HTR-8/SVneo (cell line): ENCODE results near the gene ZBTB44.

Experiments
- DNase-seq: peaks from one replicate; pipeline ENCODE4 v3.0.0; 2011; ENCODE audit warnings: low spot score, mixed read lengths; ENCODE audit not compliant: insufficient read length
- FAIRE-seq: peaks from 2 replicates; lab custom pipeline; 2011; peaks lifted over from hg19 to GRCh38; lab: Jason Lieb, UNC

ZBTB44 gene

DNA sequence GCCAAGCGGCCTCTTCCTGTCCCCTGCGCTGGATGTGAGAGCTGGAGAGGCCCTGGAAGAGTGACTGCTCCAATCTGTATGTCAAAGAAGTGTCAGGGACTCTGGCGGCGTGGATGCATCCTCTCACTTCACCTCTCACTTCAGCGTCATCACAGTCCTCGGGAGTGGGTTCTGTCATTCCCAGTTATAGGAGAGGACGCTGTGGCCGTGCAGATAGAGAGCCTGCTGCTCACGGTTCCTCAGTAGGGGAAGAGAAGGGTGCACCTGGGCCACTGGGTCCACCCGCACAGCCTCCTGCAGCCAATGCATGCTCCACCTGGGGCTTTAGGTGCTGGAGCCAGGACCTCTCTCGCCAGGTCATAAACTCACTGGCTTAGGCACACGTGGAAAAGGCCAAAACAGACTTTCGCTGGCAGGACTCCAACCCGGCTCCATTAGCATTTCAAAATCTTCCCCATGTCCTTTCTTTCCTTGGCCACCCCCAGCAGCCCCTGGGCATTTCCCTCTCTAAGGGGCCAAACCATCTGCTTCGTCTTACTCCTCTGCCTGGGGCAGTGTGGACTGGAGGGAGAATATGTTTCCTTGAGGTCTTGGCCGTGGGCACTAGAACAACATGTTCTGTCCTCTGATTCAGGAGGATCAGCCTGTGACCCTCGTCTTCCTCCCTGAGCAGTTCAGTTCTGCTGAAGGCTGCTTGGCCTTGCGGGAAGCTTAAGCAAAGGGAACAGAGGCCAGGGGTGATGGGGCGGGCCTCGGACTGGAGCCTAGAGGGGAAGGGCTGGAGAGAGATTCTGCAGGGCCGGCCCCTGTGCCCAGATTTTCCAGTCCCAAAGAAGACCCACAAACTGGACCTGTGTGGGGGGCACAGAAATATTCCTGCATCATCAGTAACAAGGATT lies 97.3 kb downstream of the ZBTB44 start:
- DNase-seq (no peak), FAIRE-seq (no peak)

DNA sequence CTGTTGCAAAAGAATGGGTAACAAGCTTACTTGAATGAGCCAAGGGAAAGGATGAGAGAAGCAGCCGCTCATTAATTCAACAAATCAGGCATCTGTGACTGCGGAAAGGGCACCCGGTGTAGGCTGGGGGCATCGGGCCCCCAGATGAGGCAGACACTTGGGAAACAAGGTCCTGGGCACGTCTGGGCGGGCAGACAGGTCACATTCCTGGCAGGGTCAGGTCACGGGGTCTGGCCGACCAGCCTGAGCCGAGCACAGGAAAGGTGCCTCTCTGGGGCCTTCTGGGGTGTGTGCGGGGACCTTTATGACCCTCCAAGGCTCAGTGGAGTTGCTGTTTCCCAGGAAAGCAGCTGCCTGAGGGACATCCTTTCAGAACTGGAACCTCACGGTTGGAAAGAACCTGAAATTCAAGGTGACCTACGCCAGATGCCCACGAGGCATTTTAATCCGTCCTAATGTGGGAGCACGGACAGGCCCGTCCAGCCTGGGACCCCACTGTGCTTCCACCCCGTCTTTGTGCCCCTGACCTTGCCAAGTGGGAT lies 98.1 kb downstream of the ZBTB44 start:
- DNase-seq = no peak
- FAIRE-seq = no peak

DNA sequence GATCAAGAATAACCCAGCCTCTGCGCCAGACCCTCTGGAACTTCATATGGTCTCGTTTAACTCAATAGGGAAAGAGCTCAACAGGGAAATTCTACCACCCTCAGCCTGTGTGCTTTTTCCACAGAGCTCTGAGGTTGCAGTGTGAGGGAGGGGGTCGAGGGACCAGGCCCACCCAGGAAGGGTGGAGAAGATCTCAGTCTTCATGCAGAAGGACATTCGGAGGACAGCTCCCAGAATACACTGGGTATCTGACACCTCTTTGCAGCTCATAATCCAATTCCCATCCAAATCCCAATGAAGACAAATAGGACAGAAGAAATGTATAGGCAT lies 98.5 kb downstream of the ZBTB44 start:
- FAIRE-seq (no peak), DNase-seq (no peak)

DNA sequence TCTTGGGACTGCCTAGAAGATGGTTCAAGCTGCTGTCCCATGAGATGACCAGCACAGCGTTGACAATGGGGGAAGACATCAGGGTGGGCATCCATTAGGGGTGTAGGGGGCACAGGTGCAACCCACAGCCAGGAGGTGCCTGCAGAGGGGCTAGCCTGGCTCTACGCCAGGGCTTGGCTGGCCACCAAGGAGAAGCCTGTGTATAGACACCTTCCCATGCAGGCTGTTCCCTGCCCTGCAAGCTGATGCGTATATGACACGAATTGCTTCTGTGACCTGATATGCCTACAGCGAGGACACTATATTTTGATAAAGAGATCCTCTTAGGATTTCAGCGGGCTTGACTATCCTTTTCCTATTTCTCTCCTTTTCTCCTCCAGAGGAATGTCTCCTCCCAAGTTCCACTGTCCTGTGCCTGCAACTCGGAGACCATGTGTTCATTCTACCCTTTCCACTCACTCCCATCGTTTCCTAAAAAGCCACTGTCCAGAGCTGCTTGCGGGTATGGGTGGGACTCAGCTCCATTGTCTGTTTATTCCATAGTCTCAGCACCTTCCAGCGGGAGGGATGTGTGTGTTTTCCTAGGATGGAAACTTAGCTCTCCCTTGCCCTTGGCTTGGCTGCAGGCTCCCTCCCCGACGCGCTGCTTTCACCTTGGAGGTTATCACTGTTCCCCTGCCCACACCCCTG lies 99.0 kb downstream of the ZBTB44 start:
- no peak for DNase-seq
- no peak for FAIRE-seq

DNA sequence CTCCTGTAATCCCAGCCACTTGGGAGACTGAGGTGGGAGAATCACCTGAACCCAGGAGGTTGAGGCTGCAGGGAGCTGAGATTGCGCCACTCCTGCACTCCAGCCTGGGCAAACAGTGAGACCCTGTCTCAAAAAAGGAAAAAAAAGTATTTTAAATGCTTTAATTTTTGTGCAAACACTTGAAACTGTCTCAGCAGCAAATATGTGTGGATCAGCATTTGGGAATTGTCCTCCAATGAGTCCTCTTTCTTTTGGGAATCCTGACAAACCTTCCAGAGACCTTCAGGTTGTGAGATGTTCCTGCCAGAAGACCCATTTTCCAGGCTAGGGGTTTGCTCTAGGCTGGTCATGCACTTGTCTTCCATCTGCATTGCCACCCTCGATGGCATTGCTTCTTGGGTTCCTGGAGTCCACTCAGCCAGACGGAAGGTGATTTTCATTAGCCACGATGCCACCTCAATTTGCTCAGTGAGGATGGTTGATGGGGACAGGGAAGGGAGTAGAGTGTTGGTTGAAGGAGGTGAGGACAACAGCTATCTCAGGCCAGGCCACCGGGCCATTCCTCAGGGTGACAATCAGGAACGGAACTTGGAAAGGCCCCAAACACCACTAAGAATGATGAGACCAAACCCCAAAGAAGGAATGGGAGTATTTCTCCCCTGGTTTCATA lies 99.7 kb downstream of the ZBTB44 start:
- DNase-seq = no peak
- FAIRE-seq = no peak

DNA sequence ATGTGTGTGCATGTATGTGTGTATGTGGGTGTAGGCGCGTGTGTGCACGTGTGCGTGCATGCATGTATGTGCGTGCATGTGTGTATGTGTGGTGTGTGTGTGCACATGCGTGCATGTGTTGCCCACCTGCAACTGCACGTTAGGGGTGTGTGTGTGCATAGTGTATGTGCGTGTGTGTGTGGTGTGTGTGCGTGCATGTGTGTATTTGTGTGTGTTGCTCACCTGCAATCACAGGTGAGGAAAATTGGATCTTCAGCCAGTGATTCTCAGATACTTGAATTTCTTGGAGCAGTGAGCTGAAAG lies 100.8 kb downstream of the ZBTB44 start:
- peak; percentile 87 for FAIRE-seq
- DNase-seq = no peak

DNA sequence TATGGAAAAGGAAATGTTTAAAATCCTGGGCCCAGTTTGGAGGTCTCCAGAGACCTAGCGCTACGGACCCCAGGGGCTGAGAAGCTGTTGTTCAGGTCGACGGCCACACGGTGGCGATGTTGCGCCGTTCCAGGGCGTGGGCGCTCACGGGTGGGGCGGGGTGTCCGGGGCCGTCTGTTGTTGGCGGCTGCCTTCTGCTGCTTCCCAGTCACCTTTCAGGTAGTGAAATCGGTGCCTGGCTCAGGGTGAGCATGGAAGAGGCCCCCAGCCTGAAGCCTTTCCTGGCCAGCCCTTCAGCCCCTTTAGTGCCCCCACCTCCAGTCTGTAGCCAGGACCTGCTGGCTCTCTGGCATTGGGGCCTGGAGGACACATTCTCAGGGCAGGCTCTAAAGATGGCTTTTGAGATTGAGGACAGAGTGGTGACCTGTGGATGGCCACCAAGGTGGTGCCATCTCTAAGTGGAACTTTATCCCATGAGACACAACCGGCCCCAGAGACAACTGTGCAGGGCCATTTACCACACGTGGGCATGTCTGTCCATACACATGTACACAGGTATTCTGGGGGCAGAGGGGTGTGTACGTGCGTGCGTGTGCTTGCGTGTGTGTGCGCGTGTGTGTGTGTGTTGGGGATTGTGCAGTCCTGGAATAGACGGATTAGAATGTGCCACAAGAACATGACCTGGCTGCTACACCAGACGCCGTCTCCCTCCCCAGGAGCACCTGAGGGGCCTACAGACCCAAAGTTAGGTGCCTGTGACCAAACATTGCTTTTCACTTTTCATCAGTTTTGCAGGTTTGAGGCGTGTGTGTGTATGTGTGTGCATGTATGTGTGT lies 101.4 kb downstream of the ZBTB44 start:
- FAIRE-seq = no peak
- DNase-seq = peak; percentile 55

DNA sequence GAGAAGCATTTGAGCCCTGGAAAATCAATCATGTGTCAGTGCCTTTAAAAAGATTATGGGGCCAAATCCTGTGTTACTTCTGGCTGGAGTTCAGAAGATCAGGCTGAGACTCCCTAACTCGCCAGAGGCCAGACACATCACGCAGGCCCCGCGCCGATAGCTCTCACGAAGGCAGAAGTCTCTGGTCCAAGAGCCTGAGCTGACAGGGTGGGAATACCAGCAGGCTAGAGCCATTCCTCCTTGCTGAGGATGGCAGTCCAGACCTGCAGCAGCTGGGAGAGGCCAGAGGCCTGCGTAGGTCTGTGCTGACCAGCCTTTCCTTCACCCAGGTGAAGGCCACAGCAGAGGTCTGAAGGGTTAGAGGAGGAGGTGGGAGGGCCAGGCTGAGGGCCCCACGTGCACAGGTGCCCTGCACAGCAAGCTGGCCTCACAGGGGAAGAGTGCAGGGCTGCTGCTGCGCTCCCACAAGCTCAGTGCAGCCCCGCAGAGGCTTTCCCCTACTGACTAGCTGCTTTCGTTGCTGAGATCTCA lies 102.2 kb downstream of the ZBTB44 start:
- no peak for DNase-seq
- FAIRE-seq = no peak

DNA sequence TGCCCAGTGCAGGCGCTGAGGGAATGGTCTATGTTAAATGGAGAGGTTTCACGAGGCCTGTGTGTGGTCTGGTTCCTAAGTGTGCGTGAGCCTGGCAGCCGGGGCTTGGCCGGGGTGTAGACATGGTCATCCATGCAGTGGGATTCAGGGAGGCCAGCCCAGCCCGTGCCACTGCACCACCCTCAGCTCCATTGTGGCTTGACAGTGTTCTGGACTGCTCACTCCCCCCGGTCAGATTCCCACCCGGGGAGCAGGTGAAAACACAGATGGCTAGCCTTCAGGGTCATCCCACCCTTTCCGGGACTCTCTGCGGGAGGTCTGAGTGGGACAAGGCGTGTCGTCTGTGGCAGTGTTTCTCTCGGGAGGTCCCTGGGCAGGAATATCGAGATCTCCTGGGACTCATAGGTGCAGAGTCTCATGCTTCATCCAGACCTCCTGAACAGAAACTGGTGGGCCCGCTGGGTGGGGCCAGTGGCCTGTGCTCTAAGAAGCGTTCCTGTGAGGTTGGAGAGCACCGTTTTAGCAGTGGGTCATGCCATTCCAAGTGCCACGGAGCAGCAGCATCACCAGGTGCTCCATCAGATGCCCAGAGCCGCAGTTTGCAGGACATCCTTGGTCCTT lies 102.8 kb downstream of the ZBTB44 start:
- DNase-seq (no peak), FAIRE-seq (no peak)

DNA sequence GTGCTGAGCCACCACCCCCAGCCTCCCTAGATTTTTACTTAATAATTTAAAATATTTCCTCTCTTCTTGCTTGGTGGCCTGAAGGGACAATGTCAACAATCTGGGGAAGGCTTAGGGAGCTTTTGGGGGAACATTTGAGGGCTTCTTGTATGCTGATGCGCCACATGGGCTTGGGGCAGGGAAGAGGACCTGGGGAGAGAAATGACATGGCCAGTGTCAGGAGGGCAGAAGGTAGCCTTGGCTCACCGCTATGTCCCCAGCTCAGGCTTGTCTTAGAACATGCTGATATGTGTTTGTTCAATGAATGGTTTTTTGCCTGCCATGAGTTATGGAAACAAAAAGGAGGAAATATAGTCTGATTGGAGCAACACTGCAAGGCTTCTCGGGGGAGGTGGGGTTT lies 103.6 kb downstream of the ZBTB44 start:
- no peak for DNase-seq
- FAIRE-seq = no peak

DNA sequence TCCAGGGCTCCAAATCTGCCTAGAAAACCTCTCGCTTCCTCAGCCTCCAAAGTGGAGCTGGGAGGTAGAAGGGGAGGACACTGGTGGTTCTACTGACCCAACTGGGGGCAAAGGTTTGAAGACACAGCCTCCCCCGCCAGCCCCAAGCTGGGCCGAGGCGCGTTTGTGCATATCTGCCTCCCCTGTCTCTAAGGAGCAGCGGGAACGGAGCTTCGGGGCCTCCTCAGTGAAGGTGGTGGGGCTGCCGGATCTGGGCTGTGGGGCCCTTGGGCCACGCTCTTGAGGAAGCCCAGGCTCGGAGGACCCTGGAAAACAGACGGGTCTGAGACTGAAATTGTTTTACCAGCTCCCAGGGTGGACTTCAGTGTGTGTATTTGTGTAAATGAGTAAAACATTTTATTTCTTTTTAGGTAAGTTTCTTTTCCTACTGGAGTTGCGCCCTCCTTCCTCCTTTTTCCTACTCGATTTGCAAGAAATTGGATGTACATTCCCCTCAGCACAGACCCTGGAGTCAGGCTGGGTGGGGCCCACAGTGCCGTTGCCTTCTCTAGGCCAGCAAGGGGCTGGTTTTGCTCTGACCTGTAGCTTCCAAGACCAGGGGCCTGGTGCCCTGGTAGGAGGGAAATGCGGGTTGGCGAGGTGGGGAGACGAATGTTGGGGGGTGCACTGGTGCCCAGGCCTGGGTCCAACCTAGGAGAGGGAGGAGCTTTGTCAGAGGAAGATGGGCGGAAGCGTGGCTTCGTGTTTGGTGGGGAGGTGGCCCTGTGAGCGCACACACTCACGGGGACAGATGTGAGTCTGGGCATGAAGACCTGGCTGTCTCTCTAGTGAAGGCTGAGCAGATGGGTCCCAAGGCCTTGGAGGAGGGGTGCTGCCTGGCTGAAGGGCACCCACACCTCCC lies 104.5 kb downstream of the ZBTB44 start:
- DNase-seq (no peak), FAIRE-seq (no peak)

DNA sequence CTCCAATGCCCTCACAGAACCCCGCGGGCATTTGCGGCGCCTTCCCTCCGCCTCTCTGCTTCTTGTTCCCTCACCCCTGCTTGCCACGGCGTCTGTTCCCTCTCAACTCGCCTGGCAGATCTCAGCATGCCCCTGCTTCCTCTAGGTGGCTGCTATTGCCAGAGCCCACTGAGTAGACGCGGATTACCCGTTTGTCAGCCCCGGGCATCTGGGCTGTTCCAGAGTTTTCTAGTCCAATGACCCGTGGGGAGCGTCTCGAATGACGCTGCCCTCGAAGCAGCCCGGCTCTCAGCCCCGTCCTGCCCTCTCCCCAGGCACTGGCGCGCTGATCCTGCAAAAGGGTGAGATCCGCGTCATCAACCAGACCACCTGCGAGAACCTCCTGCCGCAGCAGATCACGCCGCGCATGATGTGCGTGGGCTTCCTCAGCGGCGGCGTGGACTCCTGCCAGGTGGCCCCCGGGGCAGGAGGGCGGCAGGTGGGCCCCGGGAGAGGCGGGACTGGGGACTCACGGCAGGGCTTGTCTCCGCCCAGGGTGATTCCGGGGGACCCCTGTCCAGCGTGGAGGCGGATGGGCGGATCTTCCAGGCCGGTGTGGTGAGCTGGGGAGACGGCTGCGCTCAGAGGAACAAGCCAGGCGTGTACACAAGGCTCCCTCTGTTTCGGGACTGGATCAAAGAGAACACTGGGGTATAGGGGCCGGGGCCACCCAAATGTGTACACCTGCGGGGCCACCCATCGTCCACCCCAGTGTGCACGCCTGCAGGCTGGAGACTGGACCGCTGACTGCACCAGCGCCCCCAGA lies 105.4 kb downstream of the ZBTB44 start:
- no peak for DNase-seq
- no peak for FAIRE-seq

DNA sequence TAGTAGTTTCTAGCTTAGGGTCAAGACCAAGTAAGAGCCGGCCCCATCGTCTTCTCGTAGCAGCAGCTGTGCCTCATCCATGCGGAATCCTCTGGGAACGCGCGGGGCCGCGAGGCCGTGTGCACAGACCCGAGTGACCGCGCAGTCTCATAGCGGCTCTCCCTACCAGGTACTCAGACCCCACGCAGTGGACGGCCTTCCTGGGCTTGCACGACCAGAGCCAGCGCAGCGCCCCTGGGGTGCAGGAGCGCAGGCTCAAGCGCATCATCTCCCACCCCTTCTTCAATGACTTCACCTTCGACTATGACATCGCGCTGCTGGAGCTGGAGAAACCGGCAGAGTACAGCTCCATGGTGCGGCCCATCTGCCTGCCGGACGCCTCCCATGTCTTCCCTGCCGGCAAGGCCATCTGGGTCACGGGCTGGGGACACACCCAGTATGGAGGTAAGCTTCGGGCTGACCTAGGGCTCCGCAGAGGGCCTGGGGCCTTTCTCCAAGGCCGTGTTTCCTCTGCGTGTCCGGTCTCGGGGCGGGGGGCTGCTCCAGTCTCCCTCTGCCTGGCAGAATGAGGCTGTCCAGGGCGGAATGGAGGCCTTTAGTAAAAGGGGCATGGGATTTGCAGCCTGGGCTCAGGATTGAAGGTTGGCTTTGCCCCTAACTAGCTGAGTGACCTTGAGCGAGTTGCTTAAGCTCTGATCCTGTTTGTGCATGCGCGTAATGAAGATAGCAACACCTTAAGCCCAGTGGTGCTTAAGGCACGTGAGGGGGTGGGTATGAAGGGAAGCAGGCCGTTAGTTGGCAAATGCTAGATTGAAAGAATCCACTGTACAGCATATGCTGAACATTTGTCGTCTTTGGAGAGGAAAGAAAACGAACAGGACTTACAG lies 106.2 kb downstream of the ZBTB44 start:
- FAIRE-seq = no peak

DNA sequence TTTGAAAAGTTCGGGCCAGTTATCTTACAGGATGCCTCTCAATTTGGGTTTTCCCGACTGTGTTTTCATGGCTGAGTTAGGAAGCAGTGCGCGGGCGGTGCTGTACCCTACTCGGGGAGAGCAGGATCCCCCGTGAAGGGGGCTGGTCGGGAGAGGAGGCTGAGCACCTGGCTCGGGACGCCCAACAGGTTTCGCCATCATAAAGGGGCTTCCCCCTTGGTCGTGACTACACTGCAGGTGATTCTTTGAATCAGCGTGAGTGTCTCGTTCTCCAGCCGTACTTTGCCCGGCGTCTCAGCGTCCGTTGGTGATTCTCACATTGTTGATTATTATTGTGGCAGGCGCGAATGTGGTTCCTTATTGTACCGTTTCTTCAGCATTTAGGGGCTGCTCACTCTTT lies 108.6 kb downstream of the ZBTB44 start:
- no peak for DNase-seq
- FAIRE-seq = no peak

More for the DNA sequence above, 106.2 kb downstream of the ZBTB44 start:
- no peak for DNase-seq

DNA sequence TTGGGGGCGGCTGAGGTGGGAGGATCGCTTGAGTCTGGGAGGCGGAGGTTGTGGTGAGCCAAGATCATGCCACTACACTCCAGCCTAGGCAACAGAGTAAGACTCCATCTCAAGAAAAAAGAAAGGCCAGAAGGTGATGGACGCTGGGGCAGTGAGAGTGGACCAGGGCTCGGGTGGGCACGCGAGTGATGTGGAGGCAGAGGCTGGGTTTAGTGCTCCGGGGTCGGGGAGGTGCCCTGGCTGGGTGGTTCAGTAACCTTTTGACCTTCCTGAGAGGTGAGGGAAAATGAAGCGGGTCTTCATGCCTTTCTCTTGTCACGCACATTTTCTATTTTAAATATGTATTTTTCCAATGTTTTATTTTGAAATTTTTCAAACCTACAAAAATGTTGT lies 110.0 kb downstream of the ZBTB44 start:
- no peak for FAIRE-seq

DNA sequence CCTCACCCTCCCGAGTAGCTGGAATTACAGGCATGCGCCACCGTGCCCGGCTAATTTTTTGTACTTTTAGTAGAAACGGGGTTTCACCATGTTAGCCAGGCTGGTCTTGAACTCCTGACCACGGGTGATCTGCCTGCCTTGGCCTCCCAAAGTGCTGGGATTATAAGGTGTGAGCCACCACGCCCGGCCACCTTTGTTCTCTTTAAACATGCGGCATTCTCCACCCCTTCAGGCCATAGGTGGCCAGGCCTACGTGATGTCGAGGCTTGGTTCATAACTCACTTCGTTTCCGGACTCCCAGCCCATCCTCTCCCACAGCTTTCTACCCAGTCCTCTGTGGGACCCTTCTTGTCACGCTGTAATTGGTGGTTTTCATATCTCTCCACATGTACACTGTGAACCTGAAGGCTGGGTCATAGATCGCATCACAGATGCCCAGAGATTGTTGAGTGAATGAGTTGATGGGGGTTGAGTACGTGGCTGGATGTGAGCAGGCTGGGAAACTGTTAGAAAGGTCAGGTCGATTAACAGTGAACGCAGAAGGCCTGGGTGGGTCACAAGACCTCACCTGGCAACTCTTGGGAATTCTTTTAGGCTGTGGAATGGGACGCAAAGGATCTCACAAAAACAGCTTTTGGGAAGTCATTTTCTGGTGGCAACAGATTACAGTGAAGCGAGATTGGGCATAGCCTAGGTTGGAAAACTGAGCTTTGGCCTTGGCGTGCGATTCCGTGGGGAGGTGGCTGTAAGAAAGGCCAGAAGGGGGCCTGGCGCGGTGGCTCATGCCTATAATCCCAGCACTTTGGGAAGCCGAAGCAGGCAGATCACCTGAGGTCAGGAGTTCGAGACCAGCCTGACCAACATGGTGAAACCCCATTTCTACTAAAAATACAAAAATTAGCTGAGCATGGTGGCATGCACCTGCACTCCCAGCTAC lies 110.7 kb downstream of the ZBTB44 start:
- FAIRE-seq (no peak), DNase-seq (no peak)

More for the DNA sequence above, 110.0 kb downstream of the ZBTB44 start:
- no peak for DNase-seq
